Neuronal stem cell (in vitro differentiated cells): ENCODE results near the gene RASSF3.
"Not testable (repeated sequence)": the region's sequence is repeated elsewhere in the genome, so short reads cannot be mapped to it uniquely, and the experiment has no call there.

Experiments
- DNase-seq: peaks from one replicate; pipeline ENCODE4 v3.0.0-alpha.2; 2013; ENCODE audit warnings: low spot score
- H2AFZ ChIP-seq: one replicate; pipeline ENCODE4 v1.6.1; 2013; ENCODE audit warnings: mild to moderate bottlenecking, low read length, inconsistent platforms
- H2AK5ac ChIP-seq: 2 replicates; pipeline ENCODE4 v1.6.1; 2013; ENCODE audit warnings: low read depth, mild to moderate bottlenecking, inconsistent platforms, low read length, moderate library complexity, mixed read lengths
- H2BK120ac ChIP-seq: 2 replicates; pipeline ENCODE4 v1.6.1; 2013; ENCODE audit warnings: low read depth, mild to moderate bottlenecking, inconsistent platforms, low read length, moderate library complexity, mixed read lengths
- H2BK12ac ChIP-seq: one replicate; pipeline ENCODE4 v1.6.1; 2013; ENCODE audit warnings: low read length, inconsistent platforms
- H2BK15ac ChIP-seq: 2 replicates; pipeline ENCODE4 v1.6.1; 2013; ENCODE audit warnings: mild to moderate bottlenecking, low read length, inconsistent platforms, mixed read lengths
- H2BK5ac ChIP-seq: one replicate; pipeline ENCODE4 v1.6.1; 2013; ENCODE audit warnings: inconsistent platforms, mild to moderate bottlenecking, low read length, moderate library complexity
- H3K14ac ChIP-seq: one replicate; pipeline ENCODE4 v1.6.1; 2013; ENCODE audit warnings: low read length, inconsistent platforms
- H3K18ac ChIP-seq: 2 replicates; pipeline ENCODE4 v1.6.1; 2013; ENCODE audit warnings: low read length, inconsistent platforms
- H3K23ac ChIP-seq: 2 replicates; pipeline ENCODE4 v1.6.1; 2013; ENCODE audit warnings: low read depth, mild to moderate bottlenecking, mixed read lengths, low read length, inconsistent platforms; ENCODE audit not compliant: poor library complexity
- H3K27ac ChIP-seq: replicated peaks from 3 replicates; pipeline ENCODE4 v1.5.1; 2013; ENCODE audit warnings: low read length, inconsistent platforms
- H3K27me3 ChIP-seq, 3 experiments: 2 replicates each; pipeline ENCODE4 v1.6.1; 2013; ENCODE audit warnings: low read length in 3 of 3, mild to moderate bottlenecking in 2 of 3, inconsistent platforms in 1 of 3, low read depth in 1 of 3, mixed read lengths in 1 of 3, moderate library complexity in 1 of 3; ENCODE audit not compliant: control insufficient read depth in 3 of 3, insufficient read depth in 3 of 3
- H3K36me3 ChIP-seq, 2 donors: replicated peaks in 1 of 2; 2 replicates each; pipeline ENCODE4 v1.6.1; 2013; ENCODE audit warnings: low read length in 2 of 2; ENCODE audit not compliant: control insufficient read depth in 2 of 2, insufficient read depth in 2 of 2
- H3K4ac ChIP-seq: 2 replicates; pipeline ENCODE4 v1.6.1; 2013; ENCODE audit warnings: inconsistent platforms, mild to moderate bottlenecking, low read length, moderate library complexity
- H3K4me1 ChIP-seq, 2 donors: 1 replicate in 1 of 2; 2 replicates in 1 of 2; pipeline ENCODE4 v1.6.1; 2013; ENCODE audit warnings: low read length in 2 of 2, low read depth in 1 of 2; ENCODE audit not compliant: control insufficient read depth in 2 of 2, insufficient read depth in 1 of 2
- H3K4me2 ChIP-seq: one replicate; pipeline ENCODE4 v1.6.1; 2013; ENCODE audit warnings: mild to moderate bottlenecking, low read length, inconsistent platforms; ENCODE audit not compliant: insufficient read depth, poor library complexity, severe bottlenecking
- H3K4me3 ChIP-seq, 2 donors: 2 replicates each; pipeline ENCODE4 v1.5.1; 2013; ENCODE audit warnings: low read length in 2 of 2, mild to moderate bottlenecking in 2 of 2, inconsistent platforms in 1 of 2, moderate library complexity in 1 of 2
- H3K79me1 ChIP-seq: one replicate; pipeline ENCODE4 v1.6.1; 2013; ENCODE audit warnings: low read depth, mild to moderate bottlenecking, inconsistent platforms, low read length, moderate library complexity
- H3K9ac ChIP-seq: one replicate; pipeline ENCODE4 v1.6.1; 2013; ENCODE audit warnings: mild to moderate bottlenecking, low read depth, low read length, inconsistent platforms; ENCODE audit not compliant: poor library complexity
- H3K9me3 ChIP-seq, 2 donors: replicated peaks in 1 of 2; 2 replicates each; pipeline versions ENCODE3 to v1.6.1; 2013; ENCODE audit warnings: low read length in 2 of 2, mild to moderate bottlenecking in 2 of 2, inconsistent platforms in 1 of 2, low read depth in 1 of 2, mixed read lengths in 1 of 2, moderate library complexity in 1 of 2; ENCODE audit not compliant: control insufficient read depth in 2 of 2, insufficient read depth in 1 of 2
- H4K8ac ChIP-seq: one replicate; pipeline ENCODE4 v1.6.1; 2013; ENCODE audit warnings: low read depth, mild to moderate bottlenecking, inconsistent platforms, low read length, moderate library complexity
- H4K91ac ChIP-seq: one replicate; pipeline ENCODE4 v1.6.1; 2013; ENCODE audit warnings: low read length, low read depth, mild to moderate bottlenecking, inconsistent platforms; ENCODE audit not compliant: poor library complexity
- WGBS, 2 donors: extraction: QIAGEN DNeasy Blood & Tissue Kit; methylation state at CpG; one replicate each; pipeline ENCODE4 v1.1.7; 2013; ENCODE audit warnings: missing lambda C conversion rate in 2 of 2, mixed read lengths in 1 of 2; ENCODE audit not compliant: insufficient read length in 2 of 2, insufficient replicate concordance in 1 of 2; ENCODE audit errors: extremely low coverage in 2 of 2; 5-methylcytosine and 5-hydroxymethylcytosine counted together

RASSF3 gene

GRCh38 chr12:64626588-64626987 is 16.3 kb downstream of the RASSF3 start:
- H3K4me3 ChIP-seq, H4K91ac ChIP-seq, H3K23ac ChIP-seq, H2BK12ac ChIP-seq, H3K14ac ChIP-seq, H3K4ac ChIP-seq, H3K27ac ChIP-seq, H3K4me1 ChIP-seq, H3K18ac ChIP-seq, H4K8ac ChIP-seq, H3K9ac ChIP-seq, H3K4me2 ChIP-seq, H3K9me3 ChIP-seq, H3K79me1 ChIP-seq, DNase-seq, H2BK120ac ChIP-seq, H2BK5ac ChIP-seq, H3K27me3 ChIP-seq, H2AK5ac ChIP-seq, H2BK15ac ChIP-seq, H3K36me3 ChIP-seq, H2AFZ ChIP-seq: not testable (repeated sequence)
- no CpG with 5 or more reads among the region's 1 CpG for WGBS, 2 donors

GRCh38 chr12:64627771-64628170 is 17.5 kb downstream of the RASSF3 start:
- H2AK5ac ChIP-seq, result no peak overlapping the region
- H2AFZ ChIP-seq, result no peak overlapping the region
- H3K4me1 ChIP-seq, result peaks cover 0 to 4% of the 10 kb centered on the region in 2 donors
- DNase-seq, result no peak
- no peak overlapping the region for H3K4ac ChIP-seq
- no peak overlapping the region for H2BK12ac ChIP-seq
- no peak overlapping the region for H3K18ac ChIP-seq
- H2BK120ac ChIP-seq, result no peak overlapping the region
- H3K9me3 ChIP-seq, result no peaks in the 10 kb centered on the region
- H3K36me3 ChIP-seq, result peaks cover 0 to 2% of the 10 kb centered on the region in 2 donors
- no peak overlapping the region for H4K91ac ChIP-seq
- H3K27me3 ChIP-seq, result no peaks in the 10 kb centered on the region
- H3K4me2 ChIP-seq, result no peak overlapping the region
- peaks cover 4% of the 10 kb centered on the region for H3K79me1 ChIP-seq
- H3K9ac ChIP-seq, result no peak overlapping the region
- no peak overlapping the region for H3K27ac ChIP-seq
- H3K23ac ChIP-seq, result no peak overlapping the region
- H3K14ac ChIP-seq, result no peak overlapping the region
- no peak overlapping the region for H3K4me3 ChIP-seq
- no peak overlapping the region for H4K8ac ChIP-seq
- no peak overlapping the region for H2BK5ac ChIP-seq
- H2BK15ac ChIP-seq, result no peak overlapping the region

GRCh38 chr12:64631197-64631596 is 20.9 kb downstream of the RASSF3 start:
- DNase-seq, result no peak
- Histone ChIP-seq H3K18ac (no peak overlapping the region), H3K27me3 (no peaks in the 10 kb centered on the region), H2AK5ac (no peak overlapping the region), H2BK15ac (no peak overlapping the region), H2BK12ac (no peak overlapping the region), H2BK120ac (no peak overlapping the region), H4K91ac (no peak overlapping the region), H3K4ac (no peak overlapping the region), H3K9ac (no peak overlapping the region), H3K27ac (no peak overlapping the region), H3K4me2 (no peak overlapping the region), H3K23ac (no peak overlapping the region), H3K9me3 (peaks cover 2 to 5% of the 10 kb centered on the region in 2 donors), H3K4me3 (no peak overlapping the region), H4K8ac (no peak overlapping the region), H3K14ac (no peak overlapping the region), H2AFZ (no peak overlapping the region), H3K79me1 (peaks cover 2% of the 10 kb centered on the region), H3K36me3 (peaks cover 0 to 2% of the 10 kb centered on the region in 2 donors), H3K4me1 (no peaks in the 10 kb centered on the region), H2BK5ac (no peak overlapping the region)
- no CpG with 5 or more reads among the region's 5 CpGs for WGBS, 2 donors

- Histone ChIP-seq H3K4me2 (no peak overlapping the region), H3K23ac (no peak overlapping the region), H3K4ac (no peak overlapping the region), H3K9ac (no peak overlapping the region), H3K9me3 (peaks cover 2 to 5% of the 10 kb centered on the region in 2 donors), H2AFZ (no peak overlapping the region), H2BK120ac (no peak overlapping the region), H3K4me1 (no peaks in the 10 kb centered on the region), H2BK5ac (no peak overlapping the region), H3K27ac (no peak overlapping the region), H2BK12ac (no peak overlapping the region), H2AK5ac (no peak overlapping the region), H2BK15ac (no peak overlapping the region), H3K18ac (no peak overlapping the region), H3K27me3 (no peaks in the 10 kb centered on the region), H3K79me1 (peaks cover 2% of the 10 kb centered on the region), H3K36me3 (peaks cover 0 to 2% of the 10 kb centered on the region in 2 donors), H4K91ac (no peak overlapping the region), H3K4me3 (no peak overlapping the region), H4K8ac (no peak overlapping the region), H3K14ac (no peak overlapping the region)
- DNase-seq, result no peak
- WGBS, 2 donors, result no CpG with 5 or more reads among the region's 5 CpGs
Observed at GRCh38 chr12:64633011-64633939, 23.0 kb downstream of the RASSF3 start.
